Esophagus muscularis mucosa (tissue), 3 donors: ENCODE measurements around the gene PATE2.

Experiments
- POLR2A ChIP-seq: fragments of 450-650 bp; IDR thresholded peaks from one replicate; pipeline ENCODE4 v1.6.1; 2017; ENCODE audit warnings: antibody characterized with exemption, moderate library complexity, mild to moderate bottlenecking, low read depth
- POLR2AphosphoS5 ChIP-seq, 2 donors: sonication (generic); formaldehyde crosslinking; IDR thresholded peaks; one replicate each; pipeline ENCODE4 v1.6.1; 2017; ENCODE audit warnings: antibody characterized with exemption in 2 of 2
- TF ChIP-seq, protein P1 (sequence below), 3 experiments: fragments of 200-600 bp in 2 of 3; fragments of 450-650 bp in 1 of 3; sonication (generic) in 2 of 3; IDR thresholded peaks; one replicate each; pipeline ENCODE4 v1.5.1; 2017 to 2019; ENCODE audit warnings: antibody characterized with exemption in 3 of 3, mild to moderate bottlenecking in 2 of 3, moderate library complexity in 1 of 3

DNA sequence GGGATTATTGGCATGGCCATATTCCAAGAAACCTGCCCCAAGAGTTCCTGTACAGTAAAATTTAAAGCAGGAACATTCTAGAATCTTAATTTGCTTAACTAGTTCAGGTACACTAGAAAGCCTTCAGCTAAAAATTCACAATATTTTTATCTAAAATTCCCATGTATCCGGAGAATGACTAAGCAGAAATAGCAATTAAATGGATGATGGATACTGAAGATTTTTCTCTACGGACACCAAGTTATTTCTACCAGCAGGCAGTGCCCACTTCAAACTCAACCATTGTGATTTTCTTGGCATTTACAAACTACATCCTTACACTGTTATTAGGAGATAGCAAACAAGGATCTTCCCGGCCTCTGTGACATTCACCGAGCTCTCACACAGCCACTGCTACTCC, 12.2 kb upstream of the PATE2 start:
- TF ChIP-seq POLR2A = no peak
- TF ChIP-seq, protein P1, sequence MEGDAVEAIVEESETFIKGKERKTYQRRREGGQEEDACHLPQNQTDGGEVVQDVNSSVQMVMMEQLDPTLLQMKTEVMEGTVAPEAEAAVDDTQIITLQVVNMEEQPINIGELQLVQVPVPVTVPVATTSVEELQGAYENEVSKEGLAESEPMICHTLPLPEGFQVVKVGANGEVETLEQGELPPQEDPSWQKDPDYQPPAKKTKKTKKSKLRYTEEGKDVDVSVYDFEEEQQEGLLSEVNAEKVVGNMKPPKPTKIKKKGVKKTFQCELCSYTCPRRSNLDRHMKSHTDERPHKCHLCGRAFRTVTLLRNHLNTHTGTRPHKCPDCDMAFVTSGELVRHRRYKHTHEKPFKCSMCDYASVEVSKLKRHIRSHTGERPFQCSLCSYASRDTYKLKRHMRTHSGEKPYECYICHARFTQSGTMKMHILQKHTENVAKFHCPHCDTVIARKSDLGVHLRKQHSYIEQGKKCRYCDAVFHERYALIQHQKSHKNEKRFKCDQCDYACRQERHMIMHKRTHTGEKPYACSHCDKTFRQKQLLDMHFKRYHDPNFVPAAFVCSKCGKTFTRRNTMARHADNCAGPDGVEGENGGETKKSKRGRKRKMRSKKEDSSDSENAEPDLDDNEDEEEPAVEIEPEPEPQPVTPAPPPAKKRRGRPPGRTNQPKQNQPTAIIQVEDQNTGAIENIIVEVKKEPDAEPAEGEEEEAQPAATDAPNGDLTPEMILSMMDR (IDR thresholded peaks at IDR 0.05) = no peak
- no peak for TF ChIP-seq POLR2AphosphoS5 (IDR thresholded peaks at IDR 0.05)
